H1 (cell line): ENCODE measurements around the gene DPYSL3.

Source experiments
- ATF3 ChIP-seq: IDR thresholded peaks from 2 replicates; pipeline ENCODE4 v1.6.1; 2011; ENCODE audit warnings: low read depth, mild to moderate bottlenecking, low read length; ENCODE audit not compliant: insufficient read depth
- CBX5 ChIP-seq: fragments of 300-800, 300-1000 bp; sonication (generic); IDR thresholded peaks from 2 replicates; pipeline ENCODE4 v1.7.1; 2016; ENCODE audit warnings: antibody characterized with exemption, low read length, low read depth
- CREB1 ChIP-seq: IDR thresholded peaks from 2 replicates; pipeline ENCODE4 v1.6.1; 2012; ENCODE audit warnings: inconsistent platforms
- CTCF ChIP-seq, 3 experiments: IDR thresholded peaks; 1 replicate in 2 of 3; 2 replicates in 1 of 3; pipeline versions ENCODE4 v1.5.1 to v1.6.1; 2011; ENCODE audit warnings: low read length in 3 of 3, mild to moderate bottlenecking in 3 of 3, inconsistent platforms in 2 of 3, low read depth in 1 of 3, moderate library complexity in 1 of 3; ENCODE audit not compliant: insufficient read depth in 1 of 3; ENCODE audit errors: control extremely low read depth in 1 of 3
- EP300 ChIP-seq, 2 experiments: IDR thresholded peaks; 1 replicate in 1 of 2; 2 replicates in 1 of 2; pipeline ENCODE4 v1.6.1; 2011 to 2012; ENCODE audit warnings: low read depth in 2 of 2, low read length in 2 of 2, mild to moderate bottlenecking in 2 of 2, borderline replicate concordance in 1 of 2, inconsistent platforms in 1 of 2, moderate library complexity in 1 of 2
- JUN ChIP-seq: IDR thresholded peaks from 2 replicates; pipeline ENCODE4 v1.6.1; 2011; ENCODE audit warnings: low read depth, mild to moderate bottlenecking, improper control_type of control experiment, low read length
- POLR2A ChIP-seq, 2 experiments: IDR thresholded peaks; 1 replicate in 1 of 2; 2 replicates in 1 of 2; pipeline ENCODE4 v1.6.1; 2011; ENCODE audit warnings: low read depth in 2 of 2, low read length in 2 of 2, mild to moderate bottlenecking in 2 of 2; ENCODE audit errors: control extremely low read depth in 1 of 2
- RAD21 ChIP-seq, 2 experiments: IDR thresholded peaks in 1 of 2; conservative IDR thresholded peaks in 1 of 2; 2 replicates each; pipeline ENCODE4 v1.6.1; 2011; ENCODE audit warnings: low read depth in 2 of 2, low read length in 2 of 2, improper control_type of control experiment in 1 of 2, inconsistent platforms in 1 of 2, mild to moderate bottlenecking in 1 of 2, moderate library complexity in 1 of 2
- TCF12 ChIP-seq: IDR thresholded peaks from 2 replicates; pipeline ENCODE4 v1.6.1; 2011; ENCODE audit warnings: low read depth, mild to moderate bottlenecking, low read length

GRCh38 chr5:147341345-147341744 is 168.5 kb downstream of the DPYSL3 start:
- TF ChIP-seq RAD21 (IDR thresholded peaks at IDR 0.05 in 1 of 2, conservative IDR thresholded peaks at IDR 0.05 in 1 of 2; ENCODE audit: low read depth in 2 of 2, low read length in 2 of 2) (no peak), EP300 (IDR thresholded peaks at IDR 0.05; ENCODE audit: borderline replicate concordance in 1 of 2, low read depth in 2 of 2, low read length in 2 of 2) (no peak), CBX5 (no peak), ATF3 (no peak), POLR2A (IDR thresholded peaks at IDR 0.05; ENCODE audit: control extremely low read depth in 1 of 2, low read depth in 2 of 2, low read length in 2 of 2) (no peak), TCF12 (no peak), JUN (no peak), CTCF (IDR thresholded peaks at IDR 0.05; ENCODE audit: control extremely low read depth in 1 of 3, insufficient read depth in 1 of 3, low read depth in 1 of 3, low read length in 3 of 3) (no peak), CREB1 (no peak)
